LNCaP clone FGC (cell line): ENCODE results near the gene SRM.
A peak's percentile ranks its signal among the peaks of the same experiment; 100 is the strongest.

Experiments
- DNase-seq: peaks from one replicate; pipeline ENCODE4 v3.0.0-alpha.2; 2011; ENCODE audit warnings: low read depth
- H3K4me3 ChIP-seq: 2 replicates; pipeline ENCODE4 v1.5.1; 2011; ENCODE audit warnings: mild to moderate bottlenecking, low read depth, low read length, control low read depth
- TF ChIP-seq, protein P1 (sequence below): IDR thresholded peaks from 2 replicates; pipeline ENCODE4 v1.5.1; 2012; ENCODE audit warnings: mild to moderate bottlenecking; ENCODE audit not compliant: control insufficient read depth, insufficient read depth; ENCODE audit errors: extremely low read depth

The SRM gene

DNA sequence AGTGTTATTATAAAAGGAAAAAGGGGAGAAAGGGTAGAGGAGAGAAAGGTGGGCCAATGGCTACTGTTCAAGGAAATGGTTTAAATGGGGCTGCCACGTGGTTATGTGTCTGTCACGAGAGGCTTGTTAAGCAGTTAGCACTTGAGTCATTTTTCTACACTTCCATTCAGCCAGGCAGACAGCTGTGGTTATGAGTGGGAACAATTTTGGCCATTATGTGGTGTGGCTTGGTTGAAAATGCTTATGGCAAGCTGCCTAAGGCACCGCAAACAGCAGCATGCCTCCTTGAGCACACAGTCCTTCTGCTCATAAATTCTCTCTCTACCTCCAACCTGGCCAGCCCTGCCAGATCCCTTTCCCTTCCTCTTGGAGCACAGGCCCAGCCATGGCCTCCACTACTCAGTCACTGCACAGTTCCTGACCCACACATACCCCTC, 3.2 kb upstream of the SRM start:
- DNase-seq = no peak
- TF ChIP-seq, protein P1, sequence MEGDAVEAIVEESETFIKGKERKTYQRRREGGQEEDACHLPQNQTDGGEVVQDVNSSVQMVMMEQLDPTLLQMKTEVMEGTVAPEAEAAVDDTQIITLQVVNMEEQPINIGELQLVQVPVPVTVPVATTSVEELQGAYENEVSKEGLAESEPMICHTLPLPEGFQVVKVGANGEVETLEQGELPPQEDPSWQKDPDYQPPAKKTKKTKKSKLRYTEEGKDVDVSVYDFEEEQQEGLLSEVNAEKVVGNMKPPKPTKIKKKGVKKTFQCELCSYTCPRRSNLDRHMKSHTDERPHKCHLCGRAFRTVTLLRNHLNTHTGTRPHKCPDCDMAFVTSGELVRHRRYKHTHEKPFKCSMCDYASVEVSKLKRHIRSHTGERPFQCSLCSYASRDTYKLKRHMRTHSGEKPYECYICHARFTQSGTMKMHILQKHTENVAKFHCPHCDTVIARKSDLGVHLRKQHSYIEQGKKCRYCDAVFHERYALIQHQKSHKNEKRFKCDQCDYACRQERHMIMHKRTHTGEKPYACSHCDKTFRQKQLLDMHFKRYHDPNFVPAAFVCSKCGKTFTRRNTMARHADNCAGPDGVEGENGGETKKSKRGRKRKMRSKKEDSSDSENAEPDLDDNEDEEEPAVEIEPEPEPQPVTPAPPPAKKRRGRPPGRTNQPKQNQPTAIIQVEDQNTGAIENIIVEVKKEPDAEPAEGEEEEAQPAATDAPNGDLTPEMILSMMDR = no peak
- no peak overlapping the region for H3K4me3 ChIP-seq

DNA sequence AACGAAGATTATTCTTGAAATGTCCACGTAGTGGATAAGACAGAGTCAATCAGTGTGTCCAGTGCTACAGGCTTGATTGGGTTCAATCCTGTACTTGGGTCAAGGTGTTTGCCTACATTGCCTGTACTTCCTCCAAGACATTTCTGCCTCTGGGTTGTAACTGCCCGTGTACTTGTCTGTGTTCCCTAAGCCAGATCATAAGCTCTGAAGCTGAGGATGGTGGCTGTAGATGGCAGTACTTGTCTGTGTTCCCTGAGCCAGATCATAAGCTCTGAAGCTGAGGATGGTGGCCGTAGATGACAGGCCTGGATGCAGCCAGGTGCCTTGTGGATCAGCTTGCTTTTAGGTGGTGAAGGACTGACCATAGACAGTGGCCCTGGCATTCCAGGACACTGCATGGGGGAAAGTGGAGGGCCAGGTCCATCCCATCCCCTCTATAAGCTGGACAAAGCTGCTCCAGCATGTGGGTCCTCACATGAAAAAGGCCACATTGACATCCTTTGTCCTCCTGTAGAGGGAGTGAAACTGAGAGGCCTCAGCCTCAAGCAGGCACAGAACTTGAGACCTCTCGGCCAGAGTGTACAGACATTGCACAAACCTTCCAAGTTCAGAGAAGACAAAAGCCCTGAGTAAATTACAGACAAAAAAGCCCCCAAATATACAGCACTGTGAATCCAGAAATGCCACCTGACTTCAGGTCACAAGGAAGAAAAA, 2.0 kb upstream of the SRM start:
- TF ChIP-seq, protein P1 = no peak
- H3K4me3 ChIP-seq = no peak overlapping the region
- no peak for DNase-seq

DNA sequence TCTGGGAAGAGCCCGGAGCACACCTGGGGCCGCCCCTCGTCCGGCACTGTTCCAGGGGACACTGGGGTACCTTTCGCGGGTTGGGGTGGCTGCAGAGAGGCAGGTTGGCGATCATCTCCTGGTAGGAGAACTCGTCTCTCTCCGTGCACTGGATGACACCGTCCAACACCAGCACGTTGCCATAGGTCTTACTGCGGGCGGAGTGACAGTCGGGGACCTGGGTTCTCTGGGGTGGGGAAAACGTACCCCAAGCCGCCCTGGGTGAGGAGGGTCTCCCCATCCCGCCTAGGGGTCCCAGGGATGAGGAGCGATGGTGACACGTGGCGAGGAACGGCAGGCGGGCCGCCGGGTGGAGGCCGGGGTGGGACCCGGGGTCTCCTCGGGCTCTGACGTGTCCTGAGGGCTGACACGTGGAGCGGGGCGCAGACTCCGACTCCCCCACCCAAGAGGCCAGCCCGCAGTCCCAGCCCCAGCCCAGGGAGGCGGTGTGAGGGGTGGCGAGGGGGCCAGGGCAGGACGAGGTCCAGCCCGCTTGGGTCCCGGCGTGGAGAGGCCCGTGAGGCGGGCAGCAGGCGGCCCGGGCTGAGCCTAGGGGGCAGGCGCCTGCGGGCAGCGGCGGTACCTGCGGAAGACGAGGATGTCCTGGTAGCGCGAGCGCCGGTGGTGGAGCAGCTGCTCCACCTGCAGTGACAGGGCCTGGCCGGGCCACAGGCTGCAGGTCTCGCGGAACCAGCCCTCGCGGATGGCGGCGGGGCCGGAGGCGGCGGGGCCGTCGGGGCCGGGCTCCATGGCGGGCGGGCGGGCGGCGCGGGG, 457 bp downstream of the SRM start:
- no peak for DNase-seq
- peak overlapping the region; percentile 92 for H3K4me3 ChIP-seq
- TF ChIP-seq, protein P1 = no peak

DNA sequence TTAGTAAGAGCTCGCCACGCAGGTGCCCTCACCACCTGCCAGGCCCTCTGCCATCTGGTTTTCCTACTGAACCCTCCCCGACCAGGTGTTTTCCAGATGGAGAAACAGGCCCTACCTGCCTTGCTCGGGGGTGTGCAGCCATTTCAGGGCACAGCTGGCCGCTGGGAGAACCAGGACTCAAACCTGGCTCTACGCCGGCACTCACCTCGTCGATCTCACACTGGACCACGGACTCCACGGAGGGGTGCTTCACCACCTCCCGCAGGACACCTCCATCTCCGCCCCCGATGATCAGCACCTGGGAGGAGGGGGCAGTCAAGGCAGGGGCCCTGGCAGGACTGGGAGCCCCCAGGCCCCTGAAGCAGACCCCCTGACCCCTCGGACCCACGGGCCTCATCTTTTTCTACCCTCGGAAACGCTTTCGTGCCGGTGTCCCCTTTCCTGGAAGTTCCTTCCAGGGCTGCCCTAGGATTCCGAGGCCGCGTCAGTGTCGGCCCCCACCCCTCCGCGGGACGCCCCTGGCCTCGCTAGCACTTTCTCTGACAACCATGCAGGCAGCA, 1.1 kb downstream of the SRM start:
- TF ChIP-seq, protein P1 = no peak
- H3K4me3 ChIP-seq = peak overlapping the region; percentile 92
- DNase-seq = peak; percentile 45

DNA sequence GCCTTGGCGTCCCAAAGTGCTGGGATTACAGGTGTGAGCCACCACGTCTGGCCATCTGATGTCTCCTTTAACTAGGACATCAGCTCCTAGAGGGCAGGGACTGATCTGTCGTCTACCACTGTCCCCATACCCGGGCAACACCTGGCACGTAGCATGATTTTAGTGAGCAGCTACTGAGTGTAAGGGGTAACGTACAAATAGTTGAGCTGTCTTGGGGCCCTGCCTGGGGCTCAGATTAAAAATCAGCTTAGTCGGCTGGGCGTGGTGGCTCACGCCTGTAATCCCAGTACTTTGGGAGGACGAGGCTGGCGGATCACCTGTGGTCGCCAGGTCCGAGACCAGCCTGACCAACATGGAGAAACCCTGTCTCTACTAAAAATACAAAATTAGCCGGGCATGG, 1.8 kb downstream of the SRM start:
- DNase-seq = no peak
- H3K4me3 ChIP-seq = no peak overlapping the region; the same call in 1 of the 2 replicates
- TF ChIP-seq, protein P1 = no peak

DNA sequence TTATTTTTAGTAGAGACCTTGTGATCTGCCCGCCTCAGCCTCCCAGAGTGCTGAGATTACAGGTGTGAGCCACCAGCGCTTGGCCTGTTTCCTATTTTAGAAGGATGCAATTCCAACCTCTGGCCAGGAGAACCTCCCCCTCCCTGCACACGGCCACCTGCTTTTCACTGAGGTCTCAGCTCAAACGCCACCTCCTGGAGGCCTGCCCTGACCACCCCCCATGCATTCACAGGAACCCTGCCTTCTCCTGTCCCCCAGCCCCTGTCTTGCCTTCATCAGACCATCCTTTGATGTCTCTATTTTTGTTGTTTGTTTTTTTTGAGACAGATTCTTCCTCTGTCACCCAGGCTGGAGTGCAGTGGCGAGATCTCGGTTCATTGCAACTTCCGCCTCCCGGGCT, 2.3 kb downstream of the SRM start:
- TF ChIP-seq, protein P1 = no peak
- H3K4me3 ChIP-seq = no peak overlapping the region
- DNase-seq = no peak

DNA sequence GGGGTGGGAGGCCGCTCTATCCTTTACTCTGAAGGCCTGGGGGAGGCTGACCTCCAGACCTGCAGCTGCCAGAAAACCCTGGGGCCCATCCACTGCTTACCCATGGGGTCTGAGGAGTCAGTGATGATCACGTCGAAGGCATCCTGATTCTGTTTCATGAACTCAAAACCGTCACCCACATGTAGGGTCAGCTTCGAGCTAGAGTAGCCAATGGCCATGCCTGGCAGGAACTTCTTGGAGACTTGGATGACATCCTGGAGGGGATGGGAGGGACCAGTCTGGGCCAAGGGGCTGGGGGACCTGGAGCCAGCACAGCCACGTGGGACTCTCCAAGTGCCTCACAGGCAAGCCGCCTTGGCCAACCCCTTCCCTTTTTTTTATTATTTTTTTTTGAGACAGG, 3.3 kb downstream of the SRM start:
- H3K4me3 ChIP-seq = no peak overlapping the region
- TF ChIP-seq, protein P1 = no peak
- DNase-seq = no peak
